Esophagus muscularis mucosa (tissue), 4 donors: ENCODE results near the gene PIK3R3. TPM values are rescaled to one million over a fixed set of nuclear protein-coding genes. Genes with fewer than 3 reads are reported as not detected.

Source experiments
- DNase-seq: peaks from one replicate; pipeline ENCODE4 v3.0.0-alpha.2; 2017; ENCODE audit errors: extremely low spot score
- H3K27ac ChIP-seq, 4 donors: fragments of 200-600 bp; sonication (generic); replicated peaks in 1 of 4; 1 replicate in 3 of 4; 2 replicates in 1 of 4; pipeline ENCODE4 v1.5.1; 2016 to 2019; ENCODE audit warnings: mild to moderate bottlenecking in 1 of 4
- H3K27me3 ChIP-seq, 4 donors: fragments of 200-600 bp; sonication (generic); one replicate each; pipeline versions ENCODE4 v1.5.1 to v1.6.0; 2016 to 2019
- H3K36me3 ChIP-seq, 4 donors: fragments of 200-600 bp; sonication (generic); one replicate each; pipeline ENCODE4 v1.5.1; 2016 to 2019
- H3K4me1 ChIP-seq, 4 donors: fragments of 200-600 bp; sonication (generic); one replicate each; pipeline ENCODE4 v1.5.1; 2016 to 2019
- H3K4me3 ChIP-seq, 4 donors: fragments of 200-600 bp; sonication (generic); 1 replicate in 2 of 4; 2 replicates in 2 of 4; pipeline ENCODE4 v1.5.1; 2016 to 2019; ENCODE audit warnings: mild to moderate bottlenecking in 4 of 4, moderate library complexity in 1 of 4
- H3K9me3 ChIP-seq, 4 donors: fragments of 200-600 bp; sonication (generic); 1 replicate in 3 of 4; 2 replicates in 1 of 4; pipeline ENCODE4 v1.5.1; 2016 to 2019
- CTCF ChIP-seq, 3 experiments: fragments of 200-600 bp in 2 of 3; fragments of 450-650 bp in 1 of 3; sonication (generic) in 2 of 3; IDR thresholded peaks; one replicate each; pipeline ENCODE4 v1.5.1; 2017 to 2019; ENCODE audit warnings: antibody characterized with exemption in 3 of 3, mild to moderate bottlenecking in 2 of 3, moderate library complexity in 1 of 3
- EP300 ChIP-seq: sonication (generic); formaldehyde crosslinking; IDR thresholded peaks from one replicate; pipeline ENCODE4 v1.6.1; 2017; ENCODE audit warnings: antibody characterized with exemption
- POLR2A ChIP-seq: fragments of 450-650 bp; IDR thresholded peaks from one replicate; pipeline ENCODE4 v1.6.1; 2017; ENCODE audit warnings: antibody characterized with exemption, moderate library complexity, mild to moderate bottlenecking, low read depth
- POLR2AphosphoS5 ChIP-seq, 2 donors: sonication (generic); formaldehyde crosslinking; IDR thresholded peaks; one replicate each; pipeline ENCODE4 v1.6.1; 2017; ENCODE audit warnings: antibody characterized with exemption in 2 of 2
- WGBS: methylation state at CpG from one replicate; pipeline ENCODE4 v1.1.5; 2018; 5-methylcytosine and 5-hydroxymethylcytosine counted together
- intact Hi-C: fragments of 100-400 bp; cut with DNase I; formaldehyde crosslinking; loops from one replicate; pipeline ENCODE4 v1.15.1; 2023
- total RNA-seq, 4 donors: library from RNA; depleted of rRNA; stranded (reverse); fragments of >200 nt; gene quantifications; one replicate each; pipeline versions ENCODE4 v1.1.0 to v1.2.1, GENCODE V29; 2016

Gene PIK3R3
- 10 to 100 TPM; 13.7 to 34.3 (median 21.4) TPM for total RNA-seq

- no peaks in the 10 kb centered on the region for H3K27me3 ChIP-seq
- H3K27ac ChIP-seq = peak within 1 kb of the TSS; percentile 92 to 96 (median 94)
- no peaks in the 10 kb centered on the region for H3K9me3 ChIP-seq
- WGBS = under 1% methylated on average over 24 of the region's 55 CpGs
- no peaks in the 10 kb centered on the region for H3K36me3 ChIP-seq
- peaks cover 26 to 52% (median 39%) of the 10 kb centered on the region in 4 donors for H3K4me1 ChIP-seq
- TF ChIP-seq POLR2A = peak; percentile 89
- peak in 1 of 3 experiments; percentile 10 for TF ChIP-seq CTCF (IDR thresholded peaks at IDR 0.05)
- no peak for TF ChIP-seq EP300
- peak; percentile 90 to 96 for TF ChIP-seq POLR2AphosphoS5 (IDR thresholded peaks at IDR 0.05)
- intact Hi-C loops = loop anchor here (5.0 kb wide), 1 partner anchor 45 kb away; the partner anchor contains the start of genes P3R3URF and TSPAN1
- peak; percentile 99 for DNase-seq
- H3K4me3 ChIP-seq = peak within 1 kb of the TSS; percentile 63 to 79 (median 72)
Observed at GRCh38 chr1:46132529-46133180, at the start of gene PIK3R3. TSS of gene PIK3R3 (minus strand) at chr1:46132629. CDS start at chr1:46131952, 677 bp downstream.

- no peak for DNase-seq
- peak overlapping the region in 1 of 4 donors; percentile 8 for H3K27ac ChIP-seq
- 75% methylated on average over 10 of the region's 10 CpGs for WGBS
- intact Hi-C loops = loop anchor here (5.0 to 10.0 kb wide), 2 partner anchors 41 to 307 kb away; no protein-coding TSS in a partner anchor
- H3K4me3 ChIP-seq = no peak overlapping the region
- no peaks in the 10 kb centered on the region for H3K36me3 ChIP-seq
- TF ChIP-seq EP300 (no peak), CTCF (IDR thresholded peaks at IDR 0.05) (no peak), POLR2AphosphoS5 (IDR thresholded peaks at IDR 0.05) (no peak), POLR2A (no peak)
- H3K9me3 ChIP-seq = no peaks in the 10 kb centered on the region
- no peaks in the 10 kb centered on the region for H3K27me3 ChIP-seq
- H3K4me1 ChIP-seq = peaks cover 21 to 34% (median 33%) of the 10 kb centered on the region in 4 donors
Observed at GRCh38 chr1:46181343-46182260, 49.2 kb upstream of the PIK3R3 start.

- WGBS = 67% methylated on average over 6 of the region's 12 CpGs
- TF ChIP-seq POLR2A = no peak
- no peak for TF ChIP-seq CTCF (IDR thresholded peaks at IDR 0.05)
- TF ChIP-seq EP300 = no peak
- TF ChIP-seq POLR2AphosphoS5 (IDR thresholded peaks at IDR 0.05) = no peak
- no peak for DNase-seq
- intact Hi-C loops = loop anchor here (1.0 to 10.0 kb wide), 3 partner anchors 42 to 305 kb away; no protein-coding TSS in a partner anchor
- Histone ChIP-seq H3K27ac (peak overlapping the region in 1 of 4 donors; percentile 8), H3K4me3 (no peak overlapping the region), H3K4me1 (peaks cover 26 to 39% (median 37%) of the 10 kb centered on the region in 4 donors), H3K27me3 (no peaks in the 10 kb centered on the region), H3K36me3 (no peaks in the 10 kb centered on the region), H3K9me3 (no peaks in the 10 kb centered on the region)
Observed at GRCh38 chr1:46180082-46180616, 47.7 kb upstream of the PIK3R3 start.

GRCh38 chr1:46179138-46180081 is 47.0 kb upstream of the PIK3R3 start:
- Histone ChIP-seq H3K36me3 (no peaks in the 10 kb centered on the region), H3K4me1 (peaks cover 34 to 46% (median 44%) of the 10 kb centered on the region in 4 donors), H3K4me3 (no peak overlapping the region), H3K9me3 (no peaks in the 10 kb centered on the region), H3K27ac (peak overlapping the region in 2 of 4 donors; percentile 5 to 42), H3K27me3 (no peaks in the 10 kb centered on the region)
- WGBS = 11% methylated on average over 10 of the region's 10 CpGs
- TF ChIP-seq POLR2A (no peak), POLR2AphosphoS5 (IDR thresholded peaks at IDR 0.05) (peak; percentile 26 to 64), CTCF (IDR thresholded peaks at IDR 0.05) (peak; percentile 85 to 98 (median 95))
- intact Hi-C loops = loop anchor here (1.0 to 10.0 kb wide), 4 partner anchors 43 to 305 kb away; partner anchors contain the start of gene PIK3R3
- peak; percentile 94 for DNase-seq
